ENCODE measurements around the gene SDC1. TPM values are rescaled to one million over a fixed set of nuclear protein-coding genes. Genes with fewer than 3 reads are reported as not detected.

SDC1 gene
- polyA plus RNA-seq, 4 donors = 36.9 to 89.9 (median 58.3) TPM

DNA sequence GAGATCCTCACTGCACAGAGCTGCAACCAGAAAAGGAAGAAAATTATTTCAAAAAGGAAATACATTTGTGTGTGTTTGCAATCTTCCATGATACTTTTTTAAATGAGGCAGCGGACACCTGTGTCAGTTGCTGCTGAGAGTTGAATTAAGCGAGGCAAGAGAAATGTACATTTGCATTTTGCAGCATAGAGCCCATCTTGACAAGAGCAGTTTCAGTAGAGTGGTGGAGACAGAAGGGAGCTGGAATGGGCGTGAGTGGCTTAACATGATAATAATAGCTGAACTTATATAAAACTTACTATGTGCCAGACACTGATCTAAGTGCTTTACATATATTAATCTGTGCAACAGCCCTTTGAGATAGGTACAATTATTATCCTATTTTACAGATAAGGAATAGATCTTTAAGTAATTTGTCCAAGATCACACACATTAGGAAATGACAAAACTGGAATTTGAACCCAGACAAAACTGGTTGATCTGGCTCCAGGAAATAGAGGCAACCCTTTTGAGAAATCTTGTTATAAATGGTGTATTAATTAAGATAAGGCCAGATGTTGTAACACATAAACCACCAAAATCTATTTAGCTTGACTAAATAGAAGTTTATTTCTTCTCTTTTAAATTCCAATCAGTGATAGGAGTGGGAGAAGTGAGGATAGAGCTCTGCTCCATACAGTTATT lies 68.7 kb downstream of the SDC1 start:
- Histone ChIP-seq H3K27me3 (ENCODE audit: control insufficient read depth in 3 of 3, insufficient read depth in 3 of 3, low read length in 3 of 3) (no peaks in the 10 kb centered on the region), H3K9me3 (ENCODE audit: control insufficient read depth in 2 of 2, insufficient read depth in 1 of 2, low read depth in 1 of 2, low read length in 1 of 2) (no peaks in the 10 kb centered on the region), H3K4me1 (ENCODE audit: control insufficient read depth in 3 of 3, insufficient read depth in 2 of 3, low read depth in 1 of 3, low read length in 2 of 3) (peaks cover 2 to 21% (median 8%) of the 10 kb centered on the region in 3 donors), H3K27ac (ENCODE audit: low read depth in 1 of 3, low read length in 2 of 3) (peak overlapping the region; percentile 77 to 88 (median 82)), H3K4me3 (ENCODE audit: low read depth in 1 of 3, low read length in 3 of 3) (no peak overlapping the region), H3K36me3 (ENCODE audit: control insufficient read depth in 3 of 3, insufficient read depth in 2 of 3, low read depth in 1 of 3, low read length in 3 of 3) (no peaks in the 10 kb centered on the region)
- peak; percentile 53 to 90 for DNase-seq
- FAIRE-seq = no peak
- 22 to 67% (median 40%) methylated on average over 3 of the region's 3 CpGs for WGBS, 3 donors

DNA sequence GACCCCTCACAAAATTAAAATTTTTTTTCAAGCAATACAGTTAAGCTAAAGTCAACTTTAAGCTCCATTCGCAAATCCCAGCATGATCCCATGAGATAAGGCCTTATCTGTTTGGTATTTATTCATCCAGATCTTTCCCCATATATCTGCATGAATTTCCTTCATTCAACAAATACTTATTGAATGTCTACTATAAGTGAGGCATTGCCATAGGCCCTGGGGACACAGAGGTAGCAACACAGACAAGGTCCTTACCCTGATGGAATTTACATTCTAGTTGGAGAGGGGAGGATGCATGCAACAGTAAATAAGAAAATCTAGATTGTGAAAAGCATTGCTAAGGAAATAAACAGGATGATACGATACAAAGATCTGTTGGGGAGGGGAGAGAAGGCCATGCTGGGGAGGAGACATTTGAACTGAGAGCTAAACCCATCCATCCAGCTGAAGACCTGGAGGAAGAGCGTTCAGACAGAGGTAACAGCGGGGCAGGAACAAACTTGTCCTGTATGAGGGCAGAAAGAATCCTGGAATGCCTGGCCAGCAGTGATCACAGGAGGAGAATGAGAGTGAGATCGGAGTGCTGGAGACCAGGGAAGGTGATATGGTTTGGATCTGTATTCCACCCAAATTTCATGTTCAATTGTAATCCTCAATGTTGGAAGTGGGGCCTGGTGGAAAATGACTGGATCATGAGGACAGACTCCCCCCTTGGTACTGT lies 71.6 kb downstream of the SDC1 start:
- no peaks in the 10 kb centered on the region for H3K36me3 ChIP-seq (ENCODE audit: control insufficient read depth in 3 of 3, insufficient read depth in 2 of 3, low read depth in 1 of 3, low read length in 3 of 3)
- H3K4me3 ChIP-seq (ENCODE audit: low read depth in 1 of 3, low read length in 3 of 3) = no peak overlapping the region
- peaks cover 6 to 21% (median 8%) of the 10 kb centered on the region in 3 donors for H3K4me1 ChIP-seq (ENCODE audit: control insufficient read depth in 3 of 3, insufficient read depth in 2 of 3, low read depth in 1 of 3, low read length in 2 of 3)
- WGBS, 3 donors = 82 to 83% (median 83%) methylated on average over 5 of the region's 5 CpGs
- H3K27ac ChIP-seq (ENCODE audit: low read depth in 1 of 3, low read length in 2 of 3) = no peak overlapping the region
- no peaks in the 10 kb centered on the region for H3K27me3 ChIP-seq (ENCODE audit: control insufficient read depth in 3 of 3, insufficient read depth in 3 of 3, low read length in 3 of 3)
- DNase-seq (no peak), FAIRE-seq (no peak)
- H3K9me3 ChIP-seq (ENCODE audit: control insufficient read depth in 2 of 2, insufficient read depth in 1 of 2, low read depth in 1 of 2, low read length in 1 of 2) = no peaks in the 10 kb centered on the region

DNA sequence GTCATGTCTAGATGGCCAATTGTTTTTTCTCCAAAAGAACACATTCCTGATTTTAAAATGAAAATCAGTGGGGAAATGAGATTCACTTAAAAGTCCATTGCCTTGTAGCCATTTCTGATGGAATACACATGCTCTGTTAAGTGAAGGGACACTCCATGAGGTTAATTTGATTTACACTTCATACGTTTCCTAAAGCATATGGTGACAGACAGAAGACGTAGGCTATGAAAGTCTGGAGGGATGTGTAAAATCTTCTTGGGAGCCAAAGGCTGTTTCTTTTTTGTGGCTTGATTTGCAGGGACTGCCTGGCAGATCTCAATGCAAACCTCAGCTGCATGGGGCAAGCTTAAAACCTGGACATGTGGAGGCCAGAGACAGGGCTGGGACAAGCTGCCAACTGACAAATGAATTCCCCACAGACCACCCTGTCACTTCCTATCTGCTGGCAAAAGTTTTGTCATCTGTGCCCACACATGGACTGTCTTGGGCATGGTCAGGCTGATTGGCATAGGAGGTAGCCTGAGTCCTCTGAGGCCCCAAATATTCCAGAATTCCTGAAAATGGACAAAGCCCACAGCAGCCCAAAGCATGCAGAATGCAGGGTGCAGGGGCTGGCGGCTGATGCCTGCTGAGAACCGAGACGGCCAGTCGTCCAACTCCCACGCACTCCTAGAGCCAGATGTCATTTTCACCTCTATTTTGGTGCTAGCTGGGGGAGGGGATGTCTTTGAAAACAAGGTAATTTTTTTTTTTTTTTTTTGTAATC lies 73.9 kb downstream of the SDC1 start:
- H3K4me3 ChIP-seq (ENCODE audit: low read depth in 1 of 3, low read length in 3 of 3) = no peak overlapping the region
- H3K27me3 ChIP-seq (ENCODE audit: control insufficient read depth in 3 of 3, insufficient read depth in 3 of 3, low read length in 3 of 3) = no peaks in the 10 kb centered on the region
- H3K9me3 ChIP-seq (ENCODE audit: control insufficient read depth in 2 of 2, insufficient read depth in 1 of 2, low read depth in 1 of 2, low read length in 1 of 2) = no peaks in the 10 kb centered on the region
- DNase-seq = no peak
- no peak overlapping the region for H3K27ac ChIP-seq (ENCODE audit: low read depth in 1 of 3, low read length in 2 of 3)
- FAIRE-seq = no peak
- H3K4me1 ChIP-seq (ENCODE audit: control insufficient read depth in 3 of 3, insufficient read depth in 2 of 3, low read depth in 1 of 3, low read length in 2 of 3) = peaks cover 3 to 5% (median 4%) of the 10 kb centered on the region in 3 donors
- 66 to 75% (median 70%) methylated on average over 7 of the region's 7 CpGs for WGBS, 3 donors
- no peaks in the 10 kb centered on the region for H3K36me3 ChIP-seq (ENCODE audit: control insufficient read depth in 3 of 3, insufficient read depth in 2 of 3, low read depth in 1 of 3, low read length in 3 of 3)

Other genes with a start within 250 kb of the SDC1 start
- gene WDR35, start 235.0 kb downstream of the SDC1 start, polyA plus RNA-seq = 1 to 10 TPM in 2 of 4 donors, under 1 TPM in 2; 0.45 to 7.1 (median 1.3) TPM
- 1 to 10 TPM in 1 of 4 donors, under 1 TPM in 1, not detected in 2; 0.25 to 1.0 TPM for gene MATN3, start 212.5 kb downstream of the SDC1 start, polyA plus RNA-seq
- gene LAPTM4A, start 173.5 kb downstream of the SDC1 start, polyA plus RNA-seq = 100 to 1,000 TPM in 2 of 4 donors, 10 to 100 TPM in 2; 47.6 to 269 (median 157) TPM
- 10 to 100 TPM; 26.2 to 90.2 (median 31.9) TPM for gene PUM2, start 125.7 kb upstream of the SDC1 start, polyA plus RNA-seq
- gene RHOB, start 221.9 kb upstream of the SDC1 start, polyA plus RNA-seq = 100 to 1,000 TPM in 1 of 4 donors, 10 to 100 TPM in 3; 17.7 to 246 (median 44.2) TPM